Endothelial cell (in vitro differentiated cells): ENCODE results near the gene NSUN6. TPM values are rescaled to one million over a fixed set of nuclear protein-coding genes. Genes with fewer than 3 reads are reported as not detected.

Experiments
- DNase-seq: peaks from one replicate; pipeline ENCODE4 v3.0.0; 2021; ENCODE audit warnings: low spot score
- H3K27ac Mint-ChIP-seq: one replicate; pipeline ENCODE4 v1.8.0; 2021; ENCODE audit warnings: mixed read lengths, inconsistent platforms; ENCODE audit not compliant: unreplicated experiment
- H3K27me3 Mint-ChIP-seq: one replicate; pipeline ENCODE4 v1.8.0; 2021; ENCODE audit warnings: mild to moderate bottlenecking, moderate library complexity, mixed read lengths, inconsistent platforms; ENCODE audit not compliant: unreplicated experiment
- H3K36me3 Mint-ChIP-seq: one replicate; pipeline ENCODE4 v1.8.0; 2021; ENCODE audit warnings: mild to moderate bottlenecking, low read depth, mixed read lengths, inconsistent platforms; ENCODE audit not compliant: unreplicated experiment
- H3K4me1 Mint-ChIP-seq: one replicate; pipeline ENCODE4 v1.8.0; 2021; ENCODE audit warnings: mild to moderate bottlenecking, mixed read lengths, inconsistent platforms; ENCODE audit not compliant: unreplicated experiment
- H3K4me3 Mint-ChIP-seq: one replicate; pipeline ENCODE4 v1.8.0; 2021; ENCODE audit warnings: mild to moderate bottlenecking, mixed read lengths, inconsistent platforms; ENCODE audit not compliant: unreplicated experiment
- H3K9me3 Mint-ChIP-seq: one replicate; pipeline ENCODE4 v1.8.0; 2021; ENCODE audit warnings: mixed read lengths, inconsistent platforms; ENCODE audit not compliant: unreplicated experiment
- total RNA-seq: library from RNA; stranded (reverse); fragmentation: NEBNext Ultra II Directional; extraction: Animal tissue kit (Norgen Biotek cat#: 25700); gene quantifications from one replicate; pipeline ENCODE4 v1.2.1, GENCODE V29; 2021; ENCODE audit not compliant: unreplicated experiment
- TF ChIP-seq, protein P1 (sequence below): fragments of 200-600 bp; sonication (generic); IDR thresholded peaks from one replicate; pipeline ENCODE4 v1.5.0; 2021; ENCODE audit warnings: antibody characterized with exemption; ENCODE audit not compliant: unreplicated experiment

Gene NSUN6
- total RNA-seq, 1 donor from 2014 or later, result 11.6 TPM

DNA sequence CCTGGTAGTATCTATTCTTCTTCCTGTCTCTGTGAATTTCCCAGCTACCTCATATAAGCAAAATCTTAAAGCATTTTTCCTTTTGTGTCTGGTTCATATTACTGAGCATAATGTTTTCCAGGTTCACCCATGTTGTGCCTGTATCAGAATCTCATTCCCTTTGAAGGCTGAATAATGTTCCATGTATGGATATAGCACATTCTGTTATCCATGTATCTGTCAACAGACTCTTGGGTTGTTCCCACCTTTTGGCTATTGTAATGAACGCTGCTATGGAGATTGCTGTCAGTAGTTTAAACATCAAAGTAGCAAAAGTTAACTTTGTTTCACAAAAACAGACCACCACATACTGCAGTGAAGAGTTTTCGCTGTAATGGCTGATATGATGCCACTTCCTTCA is 99.9 kb downstream of the NSUN6 start:
- DNase-seq, result no peak
- TF ChIP-seq, protein P1, sequence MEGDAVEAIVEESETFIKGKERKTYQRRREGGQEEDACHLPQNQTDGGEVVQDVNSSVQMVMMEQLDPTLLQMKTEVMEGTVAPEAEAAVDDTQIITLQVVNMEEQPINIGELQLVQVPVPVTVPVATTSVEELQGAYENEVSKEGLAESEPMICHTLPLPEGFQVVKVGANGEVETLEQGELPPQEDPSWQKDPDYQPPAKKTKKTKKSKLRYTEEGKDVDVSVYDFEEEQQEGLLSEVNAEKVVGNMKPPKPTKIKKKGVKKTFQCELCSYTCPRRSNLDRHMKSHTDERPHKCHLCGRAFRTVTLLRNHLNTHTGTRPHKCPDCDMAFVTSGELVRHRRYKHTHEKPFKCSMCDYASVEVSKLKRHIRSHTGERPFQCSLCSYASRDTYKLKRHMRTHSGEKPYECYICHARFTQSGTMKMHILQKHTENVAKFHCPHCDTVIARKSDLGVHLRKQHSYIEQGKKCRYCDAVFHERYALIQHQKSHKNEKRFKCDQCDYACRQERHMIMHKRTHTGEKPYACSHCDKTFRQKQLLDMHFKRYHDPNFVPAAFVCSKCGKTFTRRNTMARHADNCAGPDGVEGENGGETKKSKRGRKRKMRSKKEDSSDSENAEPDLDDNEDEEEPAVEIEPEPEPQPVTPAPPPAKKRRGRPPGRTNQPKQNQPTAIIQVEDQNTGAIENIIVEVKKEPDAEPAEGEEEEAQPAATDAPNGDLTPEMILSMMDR, result no peak
- no peaks in the 10 kb centered on the region for H3K36me3 Mint-ChIP-seq
- H3K9me3 Mint-ChIP-seq, result no peaks in the 10 kb centered on the region
- H3K4me3 Mint-ChIP-seq, result no peak overlapping the region
- H3K27ac Mint-ChIP-seq, result no peak overlapping the region
- no peaks in the 10 kb centered on the region for H3K4me1 Mint-ChIP-seq
- H3K27me3 Mint-ChIP-seq, result no peaks in the 10 kb centered on the region

GRCh38 chr10:18549105-18549504 is 102.3 kb downstream of the NSUN6 start:
- H3K27ac Mint-ChIP-seq, result no peak overlapping the region
- no peaks in the 10 kb centered on the region for H3K4me1 Mint-ChIP-seq
- DNase-seq, result no peak
- H3K9me3 Mint-ChIP-seq, result no peaks in the 10 kb centered on the region
- no peaks in the 10 kb centered on the region for H3K36me3 Mint-ChIP-seq
- no peaks in the 10 kb centered on the region for H3K27me3 Mint-ChIP-seq
- TF ChIP-seq, protein P1, result no peak
- H3K4me3 Mint-ChIP-seq, result no peak overlapping the region

DNA sequence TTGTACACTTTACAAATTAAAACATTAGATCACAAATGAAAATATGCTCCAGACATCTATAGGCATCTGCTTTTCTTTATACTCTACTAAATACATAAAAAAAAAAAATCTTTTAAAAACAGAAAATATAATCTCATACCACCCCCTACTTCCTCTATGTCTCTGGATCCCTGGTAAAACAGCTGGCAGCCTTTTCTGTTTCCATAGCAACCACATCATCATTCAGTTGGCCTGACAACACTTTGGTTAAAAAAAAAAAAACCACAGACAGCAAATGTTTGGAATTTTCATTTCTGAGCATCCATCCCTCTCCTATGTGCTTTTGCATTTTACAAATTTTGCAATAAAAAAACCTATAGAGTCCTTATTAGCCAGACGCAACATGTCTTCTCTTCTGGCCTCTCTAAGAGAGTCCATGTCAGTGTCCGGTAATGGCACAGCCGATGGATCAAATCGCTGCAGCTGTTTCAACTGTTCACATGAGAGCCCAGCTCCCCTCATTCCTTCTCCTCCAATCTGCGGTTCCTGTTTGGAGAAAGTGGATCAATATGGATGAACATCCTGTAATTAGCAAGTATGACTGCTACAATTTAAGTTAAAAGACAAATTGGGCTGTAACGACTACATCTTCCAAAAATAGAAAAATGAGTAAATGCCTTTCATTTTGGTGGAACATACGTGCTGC is 105.6 kb downstream of the NSUN6 start:
- no peaks in the 10 kb centered on the region for H3K9me3 Mint-ChIP-seq
- no peaks in the 10 kb centered on the region for H3K4me1 Mint-ChIP-seq
- H3K27me3 Mint-ChIP-seq, result no peaks in the 10 kb centered on the region
- H3K4me3 Mint-ChIP-seq, result no peak overlapping the region
- H3K27ac Mint-ChIP-seq, result peak overlapping the region; percentile 48
- TF ChIP-seq, protein P1, result no peak
- DNase-seq, result no peak
- H3K36me3 Mint-ChIP-seq, result no peaks in the 10 kb centered on the region

- Mint-ChIP-seq H3K4me3 (no peak overlapping the region), H3K9me3 (no peaks in the 10 kb centered on the region)
- TF ChIP-seq, protein P1, result no peak
These were observed 108.6 kb downstream of the NSUN6 start for GRCh38 chr10:18542832-18543231.

GRCh38 chr10:18540195-18540594 is 111.2 kb downstream of the NSUN6 start:
- DNase-seq, result no peak
- H3K9me3 Mint-ChIP-seq, result no peaks in the 10 kb centered on the region
- H3K27ac Mint-ChIP-seq, result no peak overlapping the region
- H3K27me3 Mint-ChIP-seq, result no peaks in the 10 kb centered on the region
- peaks cover 4% of the 10 kb centered on the region for H3K36me3 Mint-ChIP-seq
- no peak overlapping the region for H3K4me3 Mint-ChIP-seq
- TF ChIP-seq, protein P1, result no peak
- no peaks in the 10 kb centered on the region for H3K4me1 Mint-ChIP-seq

More at GRCh38 chr10:18542832-18543231, 108.6 kb downstream of the NSUN6 start:
- peaks cover 4% of the 10 kb centered on the region for H3K36me3 Mint-ChIP-seq
- DNase-seq, result no peak
- H3K27me3 Mint-ChIP-seq, result no peaks in the 10 kb centered on the region
- H3K4me1 Mint-ChIP-seq, result no peaks in the 10 kb centered on the region
- no peak overlapping the region for H3K27ac Mint-ChIP-seq
